GM21529 (cell line): Measurements from ENCODE around the gene EIF2B4.
"Not testable (repeated sequence)": the region's sequence is repeated elsewhere in the genome, so short reads cannot be mapped to it uniquely, and the experiment has no call there.

ENCODE experiments used
- ATAC-seq: cut with Tn5 transposase; IDR thresholded peaks from one replicate; pipeline ENCODE4 v1.9.1; 2021; ENCODE audit not compliant: unreplicated experiment

Gene EIF2B4

DNA sequence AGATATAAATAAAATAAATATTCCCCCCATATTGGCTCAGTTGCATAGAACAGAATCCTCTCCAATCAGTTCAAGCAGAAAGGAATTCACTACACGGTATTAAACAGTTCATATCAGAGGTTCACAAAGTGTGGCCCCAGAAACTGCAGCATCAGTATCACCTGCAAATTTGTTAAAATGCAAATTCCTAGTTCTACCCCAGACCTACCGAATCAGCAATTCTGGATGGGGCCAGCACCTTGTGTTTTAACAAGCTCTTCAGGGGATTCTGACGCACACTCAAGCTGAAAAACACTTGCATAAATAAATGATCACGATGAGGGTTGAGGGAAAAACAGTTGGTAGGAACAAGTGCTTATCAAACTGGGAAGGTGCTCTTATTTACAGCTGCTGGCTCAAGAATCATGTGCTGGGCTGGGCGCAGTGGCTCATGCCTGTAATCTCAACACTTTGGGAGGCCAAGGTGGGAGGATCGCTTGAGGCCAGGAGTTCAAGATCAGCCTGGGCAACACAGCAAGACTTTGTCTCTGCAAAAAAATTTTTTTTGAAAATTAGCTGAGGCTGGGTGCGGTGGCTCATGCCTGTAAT is 19.9 kb downstream of the EIF2B4 start:
- no peak for ATAC-seq

DNA sequence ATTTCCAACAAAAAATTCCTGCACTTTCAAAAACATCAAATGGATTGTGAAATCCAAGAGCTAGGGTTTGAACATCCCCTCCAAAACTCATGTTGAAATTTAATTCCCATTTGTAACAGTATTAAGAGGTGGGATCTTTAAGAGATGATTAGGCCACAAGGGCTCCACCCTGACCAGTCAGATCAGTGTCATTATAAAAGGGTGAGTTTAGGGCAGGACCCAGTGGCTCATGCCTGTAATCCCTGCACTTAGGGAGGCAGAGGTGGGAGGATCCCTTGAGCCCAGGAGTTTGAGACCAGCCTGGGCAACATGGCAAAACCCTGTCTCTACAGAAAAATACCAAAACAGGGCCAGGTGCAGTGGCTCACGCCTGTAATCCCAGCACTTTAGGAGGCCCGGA is 22.5 kb downstream of the EIF2B4 start:
- ATAC-seq = no peak

DNA sequence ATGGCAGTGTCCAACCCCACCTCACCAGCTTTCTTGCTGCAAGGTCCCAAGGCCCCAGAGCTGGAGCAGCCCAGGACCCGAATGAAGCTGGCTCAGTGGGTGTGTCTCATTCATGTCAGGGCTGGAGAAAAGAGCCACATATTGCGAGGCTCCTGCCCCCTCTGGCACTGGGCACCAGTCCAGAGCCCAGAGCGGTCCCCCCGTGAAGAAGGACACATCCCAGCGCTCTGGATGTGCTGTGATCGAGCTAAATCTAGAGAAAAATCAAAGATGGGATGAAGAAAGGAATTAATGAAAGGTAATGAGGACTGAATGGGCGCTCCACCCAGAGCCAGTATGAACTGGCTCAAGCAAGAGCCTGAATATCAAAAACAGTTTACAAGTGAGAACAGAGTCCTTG is 34.0 kb downstream of the EIF2B4 start:
- no peak for ATAC-seq

DNA sequence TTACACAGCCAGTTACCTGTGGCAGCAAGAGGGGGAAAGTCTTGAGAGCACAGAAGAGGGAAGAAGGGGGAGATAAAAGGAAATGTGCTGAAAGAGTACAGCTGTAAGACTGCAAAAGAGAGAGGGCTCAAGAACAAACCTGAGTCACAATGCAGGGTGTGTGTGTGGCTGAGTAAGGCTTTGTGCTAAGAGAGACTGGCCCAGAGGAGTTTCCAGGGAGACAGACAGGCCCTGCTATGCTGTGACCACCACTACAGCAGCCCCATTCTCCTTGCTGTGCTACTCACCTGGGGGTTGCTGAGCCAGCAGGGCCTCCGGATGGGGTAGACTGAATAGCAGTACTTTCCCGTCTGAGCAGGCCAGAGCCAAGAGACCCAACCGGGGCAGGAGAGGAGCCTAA is 34.8 kb downstream of the EIF2B4 start:
- ATAC-seq = no peak

DNA sequence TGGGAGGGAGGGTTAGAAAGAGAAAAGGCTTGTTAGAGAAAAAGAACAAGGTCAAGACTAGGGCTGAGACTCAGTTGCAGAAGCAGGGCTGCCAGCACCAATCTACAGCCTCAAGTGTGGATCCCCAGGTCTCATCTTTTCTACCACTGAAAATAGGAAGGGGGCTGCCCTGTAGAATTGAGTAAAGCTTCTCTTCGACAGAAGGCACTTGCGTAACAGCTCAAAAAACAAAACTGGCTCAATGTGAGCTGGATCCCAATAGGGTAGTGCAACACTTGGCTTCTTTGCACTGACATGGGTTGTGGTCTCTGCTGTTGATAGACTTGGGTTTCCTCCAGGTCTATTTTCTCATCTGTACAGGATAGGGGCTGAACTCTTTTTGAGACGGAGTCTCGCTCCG is 45.4 kb downstream of the EIF2B4 start:
- no peak for ATAC-seq

DNA sequence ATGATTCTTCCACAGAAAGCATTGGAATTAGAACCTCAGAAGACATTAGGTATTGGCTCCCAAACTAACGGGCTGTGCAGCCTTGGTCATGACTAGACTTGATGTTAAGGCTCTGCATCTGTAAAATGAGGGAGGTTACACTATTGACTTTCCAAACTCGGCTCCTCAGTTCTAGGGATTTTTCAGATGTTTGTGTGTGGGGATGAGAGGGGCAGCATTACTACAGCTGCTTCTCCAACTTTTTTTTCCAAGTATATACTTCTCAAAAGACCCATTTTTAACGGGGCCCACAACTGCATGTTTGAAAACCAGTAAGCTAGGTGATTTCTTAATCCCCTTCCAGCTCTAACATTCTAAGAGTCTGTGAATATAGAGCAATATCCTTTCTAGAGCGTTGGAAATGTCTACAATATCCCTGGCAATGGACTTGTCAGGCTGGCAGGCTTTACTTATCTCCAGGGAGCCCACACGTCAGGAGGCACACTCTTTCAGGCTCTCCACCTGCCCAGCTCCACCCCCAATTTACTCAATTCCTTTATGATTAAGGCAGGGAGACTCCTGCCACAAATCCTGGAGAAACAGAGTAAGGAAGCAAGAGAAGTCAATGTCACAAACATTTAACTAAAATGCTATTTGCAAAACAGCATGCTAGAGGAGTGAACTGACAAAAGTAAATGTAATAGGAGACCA is 46.4 kb downstream of the EIF2B4 start:
- no peak for ATAC-seq

DNA sequence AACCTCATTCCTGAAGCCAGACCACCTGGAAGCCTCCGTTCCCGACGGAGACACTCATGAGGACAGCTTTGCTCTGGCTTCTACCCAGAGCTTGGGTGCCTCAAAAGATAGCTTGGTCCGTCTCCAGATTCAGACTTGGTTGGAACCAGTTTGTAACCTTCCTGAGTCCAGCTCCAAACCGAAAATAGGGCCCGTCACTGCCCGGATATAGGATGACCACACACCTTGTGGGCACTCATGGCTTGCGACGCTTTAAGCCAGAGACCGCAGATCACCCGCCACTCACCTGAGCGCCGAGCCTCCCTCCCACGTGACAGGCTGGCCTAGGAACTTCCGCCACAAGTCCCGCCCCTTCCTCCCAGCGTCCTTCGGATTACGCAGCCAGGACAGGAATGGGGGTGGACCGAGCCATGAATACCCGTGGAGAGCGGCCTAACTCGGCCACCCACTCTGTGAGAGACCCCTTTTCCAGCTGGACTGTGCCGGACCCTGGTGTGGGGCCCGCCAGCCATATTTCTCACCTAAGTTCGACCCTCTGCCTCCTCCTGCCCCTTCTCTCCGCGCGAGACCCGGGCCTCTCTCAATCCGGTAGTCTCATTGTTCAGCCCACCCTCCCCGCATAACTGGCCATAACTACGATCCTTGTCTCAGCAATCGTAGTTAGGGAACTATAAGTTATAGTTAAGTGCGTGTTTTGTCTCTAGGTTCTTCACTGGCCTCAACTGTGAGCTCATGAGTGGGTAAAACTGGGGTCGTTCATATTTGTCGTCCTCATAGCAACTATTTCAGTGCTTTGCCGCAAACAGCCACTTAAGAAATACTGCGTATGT is 47.2 kb downstream of the EIF2B4 start, which contains the start of gene MPV17:
Gene MPV17 (minus strand): TSS at position 332 of the 830 bp plus-strand sequence. CDS start 580 bp downstream, outside the sequence.
- peak; percentile 93 for ATAC-seq

DNA sequence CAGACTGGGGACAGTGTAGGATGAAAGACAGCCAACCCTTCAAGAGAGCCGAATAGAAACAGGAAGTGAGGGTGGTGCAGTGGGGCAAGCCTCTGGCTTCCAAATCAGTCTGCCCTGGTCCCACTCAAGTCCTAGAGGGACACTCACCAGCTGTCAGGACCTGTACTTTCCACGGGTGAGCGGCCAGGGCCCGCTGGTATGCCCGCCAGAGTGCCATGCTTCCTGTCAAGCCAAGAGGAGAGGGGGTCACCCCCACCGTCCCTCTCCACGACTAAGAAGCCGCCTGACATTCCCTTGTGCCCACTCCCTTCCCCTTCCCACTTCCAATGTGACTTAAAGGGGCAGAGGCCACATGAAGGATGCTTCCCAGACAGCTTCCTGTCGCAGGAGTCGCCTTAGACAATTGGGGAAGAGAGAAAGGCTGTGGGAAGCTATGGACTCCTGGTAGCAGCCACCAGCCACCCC is 47.8 kb downstream of the EIF2B4 start:
- ATAC-seq = peak; percentile 3

DNA sequence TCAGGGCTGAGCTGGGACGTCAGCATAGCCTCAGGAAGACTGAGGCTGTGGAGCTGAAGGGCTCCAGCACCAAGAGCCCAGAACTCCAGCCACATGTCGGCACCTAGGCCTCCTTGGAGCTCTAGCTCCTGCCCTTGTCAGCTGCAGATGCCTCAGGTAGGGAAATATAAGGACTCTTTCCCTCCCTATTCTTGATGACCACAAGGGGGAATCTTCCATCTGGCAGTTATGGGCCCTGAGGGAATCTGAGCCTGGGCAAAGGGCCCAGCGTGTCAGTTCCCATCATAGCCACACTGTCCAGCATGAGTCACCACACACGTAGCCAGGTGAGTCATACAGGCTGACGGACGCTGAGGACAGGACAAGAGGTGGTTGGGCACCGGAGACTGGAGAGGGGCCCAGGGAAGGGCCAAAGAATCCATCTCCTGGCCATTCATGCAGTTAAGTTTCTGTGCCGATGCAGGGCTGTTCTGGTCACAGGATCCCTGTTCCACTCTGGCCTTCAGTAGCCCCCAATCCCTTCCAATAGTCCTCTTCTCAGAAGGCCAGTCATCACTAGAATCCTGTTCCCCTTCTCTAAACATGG is 49.1 kb downstream of the EIF2B4 start:
- no peak for ATAC-seq

DNA sequence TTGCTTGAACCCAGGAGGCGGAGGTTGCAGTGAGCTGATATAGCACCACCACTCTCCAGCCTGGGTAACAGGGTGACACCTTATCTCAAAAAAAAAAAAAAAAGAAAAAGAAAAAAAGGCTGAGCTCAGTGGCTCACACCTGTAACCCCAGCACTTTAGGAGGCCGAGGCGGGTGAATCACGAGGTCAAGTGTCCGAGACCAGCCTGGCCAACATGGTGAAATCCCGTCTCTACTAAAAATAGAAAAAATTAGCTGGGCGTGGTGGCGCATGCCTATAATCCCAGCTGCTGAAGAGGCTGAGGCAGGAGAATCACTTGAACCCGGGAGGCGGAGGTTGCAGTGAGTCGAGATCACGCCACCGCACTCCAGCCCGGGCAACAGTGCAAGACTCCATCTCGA is 50.3 kb downstream of the EIF2B4 start:
- not testable (repeated sequence) for ATAC-seq

DNA sequence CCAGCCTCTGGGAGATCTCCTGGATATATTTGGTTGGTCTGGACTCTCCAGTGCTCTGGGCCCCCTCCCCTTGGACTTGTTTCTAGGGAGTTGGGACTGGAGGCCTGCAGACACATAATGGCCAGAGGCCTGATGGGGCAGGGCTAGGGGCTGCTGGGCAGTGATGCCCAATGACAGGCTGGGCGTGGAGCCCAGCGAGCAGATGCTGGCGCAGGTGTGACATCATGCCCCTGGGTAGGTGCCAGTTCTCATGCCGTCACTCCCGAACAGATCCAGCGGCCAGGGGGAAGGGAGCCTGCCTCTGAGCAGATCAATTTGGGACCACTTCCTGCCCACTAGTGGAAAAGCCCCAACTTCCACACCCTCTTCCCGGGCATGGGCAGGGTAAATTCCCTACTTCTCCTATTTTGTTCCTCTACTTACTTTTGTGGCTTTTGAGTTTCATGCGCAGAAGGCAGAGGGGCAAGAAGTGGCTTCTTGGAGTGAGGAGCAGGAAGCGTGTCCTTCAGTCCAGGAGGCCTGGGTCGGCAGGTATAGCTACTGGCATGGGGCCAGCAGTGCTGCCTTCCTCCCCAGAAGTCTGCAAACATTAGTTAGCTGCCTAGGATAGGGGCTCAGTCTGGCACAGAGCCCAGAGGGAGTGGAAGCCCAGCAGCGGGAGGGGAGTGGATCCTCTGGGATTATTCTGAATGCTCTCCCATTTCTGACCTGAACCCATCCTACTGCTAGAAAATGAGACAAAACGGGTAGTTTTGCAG is 53.3 kb downstream of the EIF2B4 start:
- no peak for ATAC-seq

DNA sequence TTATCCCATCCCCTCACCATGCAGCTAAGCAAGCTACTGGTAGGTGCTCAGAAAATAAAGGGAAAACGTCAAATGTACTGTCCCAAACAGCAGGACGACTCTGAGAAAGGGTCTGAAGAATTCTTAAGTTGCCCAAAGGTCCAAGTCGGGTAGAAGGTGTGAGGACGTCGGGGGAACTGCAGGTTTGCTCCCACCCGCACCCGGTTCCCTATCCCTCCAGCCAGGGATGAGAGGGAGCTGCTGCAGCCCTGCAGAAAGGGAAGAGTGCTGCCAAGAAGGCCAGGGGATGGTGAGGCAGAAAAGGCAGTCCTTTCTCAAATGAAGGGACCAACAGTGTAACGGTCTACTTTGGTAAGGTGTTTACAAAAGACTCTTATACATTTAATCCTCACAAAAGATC is 55.0 kb downstream of the EIF2B4 start:
- ATAC-seq = no peak

DNA sequence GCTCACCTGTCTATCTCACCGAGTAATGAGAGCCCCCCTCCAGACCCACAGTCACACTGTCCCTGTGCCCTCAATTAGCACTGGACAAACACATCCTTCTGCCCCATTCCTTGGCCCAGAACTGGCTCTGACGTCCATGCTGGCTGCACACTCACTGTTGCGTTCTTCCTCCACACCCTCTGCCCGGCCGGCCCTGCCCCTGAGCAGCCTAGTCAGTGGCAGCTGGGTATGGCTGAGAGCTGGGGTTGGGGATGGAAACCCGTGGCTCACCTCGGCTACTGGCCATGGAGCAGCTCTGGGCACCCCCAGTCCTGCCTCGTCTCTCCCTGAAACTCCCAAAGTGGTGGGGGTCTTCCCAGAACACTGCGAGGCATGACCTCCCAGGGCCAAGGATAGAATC is 55.4 kb downstream of the EIF2B4 start:
- ATAC-seq = no peak
